GM19467 (cell line): ENCODE data around the gene GRIN2A.

Experiments used
- ATAC-seq: cut with Tn5 transposase; IDR thresholded peaks from one replicate; pipeline ENCODE4 v1.9.1; 2021; ENCODE audit warnings: mild to moderate bottlenecking, moderate library complexity; ENCODE audit not compliant: unreplicated experiment

Gene GRIN2A

GRCh38 chr16:10137341-10137740 lies 44.9 kb downstream of the GRIN2A start:
- no peak for ATAC-seq

- no peak for ATAC-seq
Observed at GRCh38 chr16:10136916-10137315, 45.3 kb downstream of the GRIN2A start.

GRCh38 chr16:10130538-10130937 lies 51.7 kb downstream of the GRIN2A start:
- ATAC-seq = no peak

GRCh38 chr16:10128397-10129258 lies 53.6 kb downstream of the GRIN2A start:
- no peak for ATAC-seq

- ATAC-seq = no peak
Observed at GRCh38 chr16:10126686-10127085, 55.5 kb downstream of the GRIN2A start.

- no peak for ATAC-seq
Observed at GRCh38 chr16:10123141-10123540, 59.1 kb downstream of the GRIN2A start.

- ATAC-seq = no peak
Observed at GRCh38 chr16:10122546-10122945, 59.7 kb downstream of the GRIN2A start.

- no peak for ATAC-seq
Observed at GRCh38 chr16:10121897-10122425, 60.3 kb downstream of the GRIN2A start.

GRCh38 chr16:10121491-10121890 lies 60.7 kb downstream of the GRIN2A start:
- ATAC-seq = no peak

GRCh38 chr16:10120953-10121352 lies 61.3 kb downstream of the GRIN2A start:
- no peak for ATAC-seq

- no peak for ATAC-seq
Observed at GRCh38 chr16:10114409-10114808, 67.8 kb downstream of the GRIN2A start.

GRCh38 chr16:10113248-10113647 lies 69.0 kb downstream of the GRIN2A start:
- no peak for ATAC-seq

- no peak for ATAC-seq
Observed at GRCh38 chr16:10112021-10112420, 70.2 kb downstream of the GRIN2A start.

GRCh38 chr16:10111156-10111761 lies 71.0 kb downstream of the GRIN2A start:
- no peak for ATAC-seq

- ATAC-seq = no peak
Observed at GRCh38 chr16:10110552-10110951, 71.7 kb downstream of the GRIN2A start.

- ATAC-seq = no peak
Observed at GRCh38 chr16:10107081-10107480, 75.1 kb downstream of the GRIN2A start.

- no peak for ATAC-seq
Observed at GRCh38 chr16:10103700-10104099, 78.5 kb downstream of the GRIN2A start.

GRCh38 chr16:10103118-10103517 lies 79.1 kb downstream of the GRIN2A start:
- ATAC-seq = no peak

GRCh38 chr16:10100829-10101228 lies 81.4 kb downstream of the GRIN2A start:
- no peak for ATAC-seq

GRCh38 chr16:10098991-10099390 lies 83.2 kb downstream of the GRIN2A start:
- no peak for ATAC-seq

- ATAC-seq = no peak
Observed at GRCh38 chr16:10097271-10097670, 85.0 kb downstream of the GRIN2A start.

GRCh38 chr16:10093576-10093975 lies 88.7 kb downstream of the GRIN2A start:
- ATAC-seq = no peak
